Fibroblast of mammary gland (primary cell): Measurements from ENCODE around the gene DARS1.
"Not testable (repeated sequence)": the region's sequence is repeated elsewhere in the genome, so short reads cannot be mapped to it uniquely, and the experiment has no call there.

Source experiments
- DNase-seq: peaks from one replicate; pipeline ENCODE4 v3.0.0-alpha.2; 2010; ENCODE audit warnings: low read depth
- H3K4me3 ChIP-seq: 2 replicates; pipeline ENCODE4 v1.5.1; 2011; ENCODE audit warnings: low read depth, mild to moderate bottlenecking, low read length, moderate library complexity; ENCODE audit not compliant: control insufficient read depth
- CTCF ChIP-seq: conservative IDR thresholded peaks from 2 replicates; pipeline ENCODE4 v1.5.1; 2011; ENCODE audit warnings: low read depth, low read length, inconsistent platforms; ENCODE audit not compliant: control insufficient read depth, insufficient read depth

Gene DARS1

GRCh38 chr2:135903650-135904049 lies 81.8 kb downstream of the DARS1 start:
- no peak overlapping the region for H3K4me3 ChIP-seq
- TF ChIP-seq CTCF = no peak
- DNase-seq = no peak

DNA sequence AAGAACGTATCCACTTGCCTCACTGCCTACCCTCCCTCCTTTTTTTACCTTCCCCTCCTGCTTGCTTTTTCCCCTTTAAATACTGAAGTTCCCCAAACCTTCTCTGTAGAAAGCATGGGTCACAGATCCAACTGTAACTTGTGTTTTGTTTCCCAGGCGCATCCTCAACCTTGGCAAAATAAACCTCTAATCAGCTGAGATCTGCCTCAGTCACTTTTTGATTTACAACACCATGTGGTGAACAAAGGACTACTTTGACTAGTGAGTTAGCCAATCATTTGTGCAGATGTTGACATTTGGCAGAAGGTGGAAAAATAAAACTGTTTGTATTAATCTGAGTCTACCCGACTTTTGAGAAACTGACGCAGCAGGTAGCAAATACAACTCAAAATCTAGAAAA lies 85.9 kb downstream of the DARS1 start:
- no peak for TF ChIP-seq CTCF
- no peak for DNase-seq
- no peak overlapping the region for H3K4me3 ChIP-seq

GRCh38 chr2:135898234-135898786 lies 87.1 kb downstream of the DARS1 start:
- no peak for TF ChIP-seq CTCF
- no peak for DNase-seq
- H3K4me3 ChIP-seq = no peak overlapping the region

DNA sequence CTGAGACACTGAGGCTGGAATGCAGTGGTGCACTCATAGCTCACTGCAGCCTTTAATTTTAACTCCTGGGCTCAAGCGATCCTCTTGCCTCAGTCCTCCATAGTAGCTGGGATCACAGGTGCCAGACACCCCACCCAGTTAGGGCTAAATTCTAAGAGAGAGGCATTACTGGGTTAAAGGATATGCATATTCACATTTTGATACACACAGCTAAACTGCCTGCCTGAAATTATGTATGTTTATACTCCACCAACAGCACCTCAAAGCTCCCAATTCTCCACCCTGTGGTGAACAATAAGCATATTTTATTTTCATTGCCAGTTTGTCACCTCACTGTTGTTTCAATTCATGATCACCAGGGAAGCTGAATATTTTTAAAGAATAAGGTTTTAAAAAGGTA lies 90.5 kb downstream of the DARS1 start:
- no peak for DNase-seq
- TF ChIP-seq CTCF = no peak

GRCh38 chr2:135893374-135893794 lies 92.0 kb downstream of the DARS1 start:
- no peak overlapping the region for H3K4me3 ChIP-seq
- TF ChIP-seq CTCF = no peak
- DNase-seq = no peak

More for the DNA sequence above, 90.5 kb downstream of the DARS1 start:
- H3K4me3 ChIP-seq = no peak overlapping the region

DNA sequence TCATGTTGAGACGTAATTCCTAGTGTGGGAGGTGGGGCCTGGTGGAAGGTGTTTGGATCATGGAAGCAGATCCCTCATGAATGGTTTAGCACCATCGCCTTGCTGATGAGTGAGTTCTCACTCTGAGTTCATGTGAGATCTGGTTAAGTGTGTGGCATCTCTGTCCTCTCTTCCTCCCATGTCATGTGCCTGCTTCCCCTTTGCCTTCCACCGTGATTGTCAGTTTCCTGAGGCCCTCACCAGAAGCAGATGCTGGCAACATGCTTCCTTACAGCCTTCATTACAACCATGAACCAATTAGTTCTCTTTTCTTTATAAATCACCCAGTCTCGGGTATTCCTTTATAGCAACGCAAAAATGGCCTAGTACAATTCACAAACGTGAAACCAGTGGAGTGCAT lies 94.6 kb downstream of the DARS1 start:
- no peak for DNase-seq
- TF ChIP-seq CTCF = no peak
- no peak overlapping the region for H3K4me3 ChIP-seq

DNA sequence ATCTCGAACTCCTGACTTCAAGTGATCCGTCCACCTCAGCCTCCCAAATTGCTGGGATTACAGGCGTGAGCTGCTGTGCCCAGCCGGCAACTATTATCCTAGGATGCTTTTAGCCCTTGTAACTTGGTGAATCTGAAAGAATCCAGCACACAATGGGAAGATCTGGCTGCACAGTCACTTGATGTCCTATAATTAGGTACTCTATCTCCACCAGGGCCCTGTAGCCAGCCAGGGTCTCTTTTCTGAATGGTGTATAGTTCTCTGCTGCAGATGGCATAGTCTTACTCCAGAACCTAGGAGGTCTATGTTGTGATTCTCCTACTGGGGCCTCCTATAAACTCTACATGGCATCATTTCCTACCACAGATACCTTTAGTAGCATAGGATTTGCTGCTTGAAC lies 95.3 kb downstream of the DARS1 start:
- TF ChIP-seq CTCF = no peak
- H3K4me3 ChIP-seq = no peak overlapping the region
- DNase-seq = no peak

DNA sequence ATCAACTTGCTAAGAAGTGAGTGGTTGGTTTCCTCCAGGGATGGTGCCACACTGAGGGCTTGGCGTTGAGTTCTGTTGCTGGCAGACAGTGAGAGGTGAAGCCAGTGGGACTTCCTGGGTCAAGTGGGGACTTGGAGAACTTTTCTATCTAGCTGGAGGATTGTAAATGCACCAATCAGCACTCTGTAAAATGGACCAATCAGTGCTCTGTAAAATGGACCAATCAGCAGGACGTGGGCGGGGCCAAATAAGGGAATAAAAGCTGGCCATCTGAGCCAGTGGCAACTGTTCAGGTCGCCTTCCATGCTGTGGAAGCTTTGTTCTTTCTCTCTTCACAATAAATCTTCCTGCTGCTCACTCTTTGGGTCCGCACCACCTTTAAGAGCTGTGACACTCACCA lies 96.8 kb downstream of the DARS1 start:
- DNase-seq, H3K4me3 ChIP-seq: not testable (repeated sequence)
